NCI-H2107 (cell line): ENCODE results near the gene GLYR1.

Experiments used
- DNase-seq: peaks from one replicate; lab custom pipeline; 2025; lab: John Stamatoyannopoulos, UW

GLYR1 gene

DNA sequence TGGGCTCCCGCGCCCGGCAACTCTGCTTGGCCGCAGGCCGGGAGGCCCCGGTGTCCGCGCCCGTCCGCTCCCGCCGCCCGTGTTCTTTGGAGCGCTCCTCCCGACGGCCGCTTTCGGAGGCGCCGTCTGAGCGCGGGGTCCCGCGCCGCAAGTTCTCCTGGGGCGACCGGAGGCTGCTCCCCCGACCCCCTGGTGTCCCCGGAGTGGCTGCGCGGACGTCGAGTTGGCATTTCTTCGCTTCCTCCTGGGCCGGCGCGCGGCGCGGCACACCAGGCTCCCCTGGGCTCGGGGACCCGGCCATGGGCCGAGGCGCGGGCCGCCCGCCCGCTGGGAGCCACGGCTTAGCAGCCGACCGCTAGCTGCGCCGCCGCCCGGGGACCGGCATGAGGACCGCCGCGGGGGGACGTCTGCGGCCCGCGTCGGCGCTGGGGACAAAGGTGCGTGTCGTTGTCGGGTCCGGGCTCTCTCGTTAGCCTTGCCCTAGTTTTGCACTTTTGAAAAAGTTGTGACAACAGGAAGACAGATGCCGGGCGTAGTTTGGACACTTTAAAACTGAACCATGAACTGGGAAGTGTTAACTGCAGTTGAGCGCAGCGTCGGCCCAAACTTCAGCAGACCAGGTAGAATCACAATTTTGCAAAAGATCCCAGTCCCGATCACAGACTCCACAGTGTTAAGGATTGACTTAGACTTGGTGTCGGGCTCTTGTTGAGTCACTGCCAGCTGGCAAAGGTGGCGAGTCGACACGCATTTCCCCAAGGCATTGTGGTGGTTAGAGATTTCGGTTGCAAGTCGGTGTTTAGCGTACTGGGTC, 893 bp upstream of the GLYR1 start:
- DNase-seq = peak; percentile 16

- DNase-seq = no peak
Observed at GRCh38 chr16:4846503-4846900, 586 bp downstream of the GLYR1 start.

DNA sequence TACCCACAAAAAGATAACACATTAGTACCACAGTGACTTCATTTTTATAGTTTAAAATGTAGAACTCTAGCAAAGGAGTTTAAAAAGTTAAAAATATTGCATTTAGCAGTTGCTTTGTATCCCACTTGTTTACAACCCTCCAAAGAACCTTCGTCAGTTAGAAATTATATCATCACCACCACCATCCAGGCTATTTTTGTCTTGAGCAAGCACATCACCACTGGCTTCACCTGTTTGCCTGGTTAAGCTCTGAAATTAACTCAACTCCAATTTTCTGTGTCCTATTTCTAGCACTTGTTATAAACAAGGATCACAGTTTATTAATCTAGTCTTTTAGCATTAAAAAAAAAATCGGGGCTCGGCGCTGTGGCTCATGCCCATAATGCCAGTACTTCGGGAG, 6.1 kb downstream of the GLYR1 start:
- DNase-seq = no peak

- no peak for DNase-seq
Observed at GRCh38 chr16:4839942-4840341, 7.1 kb downstream of the GLYR1 start.

- DNase-seq = no peak
Observed at GRCh38 chr16:4837733-4838501, 9.2 kb downstream of the GLYR1 start.

- DNase-seq = no peak
Observed at GRCh38 chr16:4836727-4837126, 10.4 kb downstream of the GLYR1 start.

DNA sequence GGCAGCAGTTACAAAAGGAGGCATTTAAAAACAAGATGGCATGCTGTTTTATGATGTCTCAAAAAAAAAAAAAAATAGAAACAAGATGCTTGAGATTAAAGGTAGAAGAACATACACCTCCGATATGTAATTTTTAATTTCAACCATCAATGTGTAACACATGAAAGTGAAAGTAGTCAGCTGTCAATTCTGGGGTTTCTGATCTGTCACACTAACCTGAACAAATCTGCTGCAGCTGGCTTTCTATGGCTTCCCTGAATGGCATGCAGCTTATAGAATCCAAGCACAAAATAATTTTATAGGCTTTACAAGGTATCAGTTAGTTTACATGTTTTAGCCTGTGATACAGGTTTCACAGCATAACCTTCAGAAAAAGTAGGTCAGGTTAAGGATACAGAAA, 13.5 kb downstream of the GLYR1 start:
- no peak for DNase-seq

DNA sequence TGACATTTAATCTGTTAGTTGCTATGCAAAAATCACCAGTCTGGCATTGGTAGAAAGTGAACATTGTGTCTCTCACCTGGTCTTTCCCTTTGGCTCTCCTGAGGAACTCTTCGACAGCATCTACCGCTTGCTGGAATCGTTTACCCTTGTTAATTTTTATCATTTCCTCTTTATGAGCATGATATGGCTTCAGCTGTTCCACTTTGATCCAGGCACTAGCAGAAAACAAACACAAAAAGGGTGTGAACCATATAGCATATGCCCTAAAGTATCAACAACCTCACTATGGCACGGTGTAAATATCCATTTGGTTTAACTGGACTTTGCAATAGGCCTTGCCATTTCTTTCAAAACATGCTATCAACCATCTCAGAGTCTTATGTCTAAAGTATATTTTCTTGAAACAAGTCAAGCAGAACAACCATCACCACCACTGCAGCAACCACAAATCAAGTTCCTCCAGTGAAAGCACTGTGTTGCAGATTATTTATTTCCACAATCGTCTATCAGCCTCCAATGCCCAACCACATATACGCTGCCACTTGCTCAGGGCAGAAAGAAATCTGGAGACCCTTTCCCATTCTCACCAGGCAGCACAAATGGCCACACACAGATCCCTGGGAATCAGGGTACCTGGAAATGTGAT, 14.3 kb downstream of the GLYR1 start:
- DNase-seq = no peak

DNA sequence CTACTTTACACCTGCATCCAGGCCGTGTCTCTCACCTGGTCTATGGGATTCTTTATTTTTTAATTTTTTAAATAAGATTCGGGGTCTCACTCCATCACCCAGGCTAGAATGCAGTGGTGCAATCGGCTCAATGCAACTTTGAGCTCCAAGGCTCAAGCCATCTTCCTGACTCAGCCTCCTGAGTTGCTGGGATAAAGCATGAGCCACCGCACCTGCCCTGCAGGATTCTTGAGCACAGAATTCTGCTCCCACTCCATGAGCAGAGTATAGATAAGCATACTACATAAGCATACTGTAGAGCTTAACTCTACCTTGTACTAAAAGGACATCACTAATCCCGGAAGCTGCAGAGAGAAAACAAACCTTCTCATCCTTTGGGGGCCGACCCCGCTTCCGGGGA, 15.5 kb downstream of the GLYR1 start:
- DNase-seq = no peak

GRCh38 chr16:4830408-4830807, 16.7 kb downstream of the GLYR1 start:
- DNase-seq = no peak

GRCh38 chr16:4828567-4829321, 18.3 kb downstream of the GLYR1 start:
- DNase-seq = no peak

GRCh38 chr16:4826980-4827379, 20.1 kb downstream of the GLYR1 start:
- no peak for DNase-seq

DNA sequence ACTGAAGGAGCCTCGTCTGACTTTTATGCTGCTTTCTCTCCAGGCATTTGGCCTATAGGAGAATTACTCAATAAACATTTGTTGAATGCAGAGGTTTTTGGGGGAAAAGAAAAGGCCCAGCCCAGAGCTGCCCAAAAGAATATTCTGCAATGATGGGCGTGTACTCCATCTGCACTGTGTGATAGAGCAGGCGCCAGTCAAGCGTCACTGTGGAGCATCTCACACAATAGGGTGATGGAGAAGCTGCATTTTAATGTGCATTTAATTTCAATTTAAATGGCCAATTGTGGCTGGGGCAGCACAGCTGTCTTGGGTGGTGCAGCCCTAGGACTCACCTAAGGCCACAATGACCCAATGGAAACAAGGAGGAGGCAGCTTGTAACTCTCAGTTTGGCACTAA, 20.6 kb downstream of the GLYR1 start:
- no peak for DNase-seq

DNA sequence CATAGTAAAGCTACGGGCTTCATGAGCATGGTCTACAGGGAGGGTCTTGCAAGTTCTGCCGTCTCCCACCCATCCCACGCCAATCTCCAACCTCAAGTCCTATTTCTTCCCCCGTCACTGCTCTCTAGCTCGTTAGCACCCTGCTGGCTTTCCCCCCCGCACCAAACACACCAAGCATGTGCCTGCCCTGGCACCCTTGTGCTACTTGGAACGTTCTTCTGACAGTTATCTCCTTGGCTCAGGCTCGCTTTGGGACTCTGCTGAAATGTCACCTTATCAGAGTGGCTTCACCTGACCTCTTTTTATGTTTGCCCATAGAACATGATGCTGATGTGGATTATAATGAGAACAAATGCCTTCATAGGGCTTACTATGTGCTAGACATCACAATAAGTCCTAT, 21.9 kb downstream of the GLYR1 start:
- DNase-seq = no peak

- no peak for DNase-seq
Observed at GRCh38 chr16:4820652-4821051, 26.4 kb downstream of the GLYR1 start.

- DNase-seq = no peak
Observed at GRCh38 chr16:4814542-4815173, 32.4 kb downstream of the GLYR1 start.

- DNase-seq = no peak
Observed at GRCh38 chr16:4814046-4814445, 33.0 kb downstream of the GLYR1 start.

DNA sequence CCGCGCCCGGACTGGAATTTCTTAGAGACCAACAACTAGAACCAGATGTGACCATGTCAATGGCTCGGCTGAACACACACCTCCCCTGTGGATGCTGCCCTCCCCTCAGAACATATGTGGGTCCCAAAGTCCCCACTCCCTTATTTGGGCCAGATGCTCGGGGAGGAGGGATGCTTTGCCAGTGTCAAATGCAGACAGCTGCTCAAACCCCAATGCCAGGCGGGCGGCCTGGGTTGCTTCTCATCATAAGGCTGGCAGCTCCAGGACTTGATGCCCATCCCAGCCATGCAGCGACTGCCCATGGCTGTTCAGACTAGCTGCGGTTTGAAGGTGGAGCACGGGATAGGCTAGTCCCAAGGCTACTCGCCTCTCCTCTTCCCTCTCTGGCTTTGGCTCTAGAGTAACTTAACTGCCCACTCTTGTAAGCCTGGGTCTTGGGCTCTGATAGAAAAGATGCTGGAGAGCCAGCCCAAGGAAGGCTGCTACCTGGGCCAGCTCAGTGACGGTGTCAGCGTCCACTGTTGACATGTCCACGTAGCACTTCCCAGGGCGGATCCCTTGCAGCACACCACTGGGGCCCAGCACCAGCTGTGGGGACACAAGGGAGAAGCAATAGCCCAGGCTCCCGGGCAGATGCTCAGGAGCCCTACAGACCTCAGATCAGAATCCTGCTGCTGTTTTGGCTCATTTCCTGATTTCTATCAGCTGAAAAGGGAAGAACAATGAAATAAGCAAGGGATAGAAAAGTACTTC, 33.7 kb downstream of the GLYR1 start:
- DNase-seq = no peak

DNA sequence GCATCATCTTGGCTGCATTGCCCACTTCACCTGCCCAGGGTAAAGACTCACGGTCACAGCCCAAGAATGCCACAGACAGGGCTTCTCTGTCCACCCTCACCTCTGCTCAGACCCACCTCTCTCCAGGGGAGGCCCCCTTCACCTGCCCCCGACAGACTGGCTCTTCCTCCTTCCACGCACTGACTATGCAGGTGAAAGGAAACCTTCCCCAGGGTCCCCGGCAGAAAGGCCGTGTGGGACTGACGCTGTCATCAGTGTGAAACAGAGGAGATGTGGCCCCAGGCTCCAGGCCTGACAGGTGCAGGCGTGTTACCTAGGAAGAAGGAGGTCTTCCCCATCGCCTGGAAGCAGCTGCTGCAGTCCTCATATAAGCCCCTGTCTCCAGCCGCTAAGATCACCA, 35.3 kb downstream of the GLYR1 start:
- DNase-seq = no peak

- DNase-seq = no peak
Observed at GRCh38 chr16:4811242-4811641, 35.8 kb downstream of the GLYR1 start.

DNA sequence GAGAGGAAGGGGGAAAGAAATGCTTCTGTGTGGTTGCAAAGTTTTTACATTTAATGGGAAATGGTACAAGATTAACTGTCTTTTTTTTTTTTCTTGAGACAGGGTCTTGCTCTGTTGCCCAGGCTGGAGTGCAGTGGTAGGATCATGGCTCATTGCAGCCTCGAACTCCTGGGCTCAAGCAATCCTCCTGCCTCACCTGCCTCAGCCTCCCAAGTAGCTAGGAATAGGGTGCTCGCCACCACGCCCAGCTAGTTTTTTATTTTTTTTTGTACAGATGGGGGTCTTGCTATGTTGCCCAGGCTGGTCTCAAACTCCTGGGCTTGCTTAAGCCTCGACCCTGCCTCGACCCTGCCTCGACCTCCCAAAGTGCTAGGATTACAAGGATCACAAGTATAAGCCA, 40.8 kb downstream of the GLYR1 start:
- DNase-seq = no peak
